Body of pancreas (tissue), 4 donors: ENCODE results near the gene EYA3.

Experiments
- POLR2A ChIP-seq, 3 donors: fragments of 450-650 bp; IDR thresholded peaks; one replicate each; pipeline ENCODE4 v1.6.1; 2016; ENCODE audit warnings: antibody characterized with exemption in 3 of 3, mild to moderate bottlenecking in 2 of 3
- TF ChIP-seq, protein P1 (sequence below), 7 experiments: fragments of 450-650 bp in 4 of 7; fragments of 200-600 bp in 3 of 7; sonication (generic) in 3 of 7; IDR thresholded peaks; one replicate each; pipeline ENCODE4 v1.5.1; 2016 to 2019; ENCODE audit warnings: antibody characterized with exemption in 7 of 7

DNA sequence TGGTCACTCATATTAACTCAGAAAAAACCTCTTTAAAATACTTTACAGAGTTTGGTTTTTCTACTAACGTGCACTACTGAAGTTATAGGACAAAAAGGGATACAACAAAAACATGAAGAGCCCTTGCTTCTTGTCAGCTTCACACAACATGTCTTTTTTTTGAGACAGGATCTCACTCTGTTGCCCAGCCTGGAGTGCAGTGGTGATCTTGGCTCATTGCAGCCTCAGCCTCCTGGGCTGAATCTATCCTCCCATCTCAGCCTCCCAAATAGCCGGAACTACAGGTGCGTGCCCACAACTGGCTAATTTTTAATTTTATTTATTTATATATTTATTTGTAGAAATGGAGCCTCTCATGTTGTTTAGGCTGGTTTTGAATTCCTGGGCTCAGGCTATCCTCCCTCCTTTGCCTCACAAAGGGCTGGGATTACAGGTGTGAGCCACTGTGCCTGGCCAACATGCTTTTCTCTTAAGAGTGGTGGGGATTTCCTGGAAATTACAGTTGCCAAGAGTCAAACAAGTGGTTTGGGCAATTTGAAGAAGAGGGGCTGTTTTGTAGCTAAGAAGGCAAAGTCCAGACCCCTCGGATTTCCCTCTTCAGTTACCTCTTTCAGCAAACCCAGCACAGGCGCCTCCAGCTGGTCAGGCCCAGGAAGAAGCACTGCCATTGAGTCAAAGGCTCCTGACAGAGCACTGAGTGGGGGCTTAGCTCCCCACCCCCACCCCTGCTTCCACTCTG, 160.0 kb downstream of the EYA3 start:
- no peak for TF ChIP-seq POLR2A (IDR thresholded peaks at IDR 0.05)
- TF ChIP-seq, protein P1, sequence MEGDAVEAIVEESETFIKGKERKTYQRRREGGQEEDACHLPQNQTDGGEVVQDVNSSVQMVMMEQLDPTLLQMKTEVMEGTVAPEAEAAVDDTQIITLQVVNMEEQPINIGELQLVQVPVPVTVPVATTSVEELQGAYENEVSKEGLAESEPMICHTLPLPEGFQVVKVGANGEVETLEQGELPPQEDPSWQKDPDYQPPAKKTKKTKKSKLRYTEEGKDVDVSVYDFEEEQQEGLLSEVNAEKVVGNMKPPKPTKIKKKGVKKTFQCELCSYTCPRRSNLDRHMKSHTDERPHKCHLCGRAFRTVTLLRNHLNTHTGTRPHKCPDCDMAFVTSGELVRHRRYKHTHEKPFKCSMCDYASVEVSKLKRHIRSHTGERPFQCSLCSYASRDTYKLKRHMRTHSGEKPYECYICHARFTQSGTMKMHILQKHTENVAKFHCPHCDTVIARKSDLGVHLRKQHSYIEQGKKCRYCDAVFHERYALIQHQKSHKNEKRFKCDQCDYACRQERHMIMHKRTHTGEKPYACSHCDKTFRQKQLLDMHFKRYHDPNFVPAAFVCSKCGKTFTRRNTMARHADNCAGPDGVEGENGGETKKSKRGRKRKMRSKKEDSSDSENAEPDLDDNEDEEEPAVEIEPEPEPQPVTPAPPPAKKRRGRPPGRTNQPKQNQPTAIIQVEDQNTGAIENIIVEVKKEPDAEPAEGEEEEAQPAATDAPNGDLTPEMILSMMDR (IDR thresholded peaks at IDR 0.05), result no peak
